ENCODE measurements around the gene PTX3. TPM values are rescaled to one million over a fixed set of nuclear protein-coding genes. Genes with fewer than 3 reads are reported as not detected.

PTX3 gene
- total RNA-seq, 1 experiment from 2014 or later: 4.3 TPM

GRCh38 chr3:157441102-157441624 is 4.5 kb downstream of the PTX3 start:
- BruUV-seq (replicated peaks): no TSS peak
- Histone ChIP-seq H3K4me3 (ENCODE audit: low read depth, low read length, poor library complexity, severe bottlenecking) (no peak overlapping the region), H3K36me3 (ENCODE audit: insufficient read depth, low read length, poor library complexity, severe bottlenecking) (no peaks in the 10 kb centered on the region), H3K4me1 (ENCODE audit: insufficient read depth, low read length, poor library complexity, severe bottlenecking) (peaks cover 29% of the 10 kb centered on the region), H3K27ac (ENCODE audit: low read depth, low read length, poor library complexity, severe bottlenecking) (no peak overlapping the region), H3K27me3 (replicated peaks; ENCODE audit: insufficient read depth, low read depth, low read length, poor library complexity) (peaks cover 3% of the 10 kb centered on the region), H3K9me3 (ENCODE audit: low read depth, low read length, poor library complexity, severe bottlenecking) (no peaks in the 10 kb centered on the region)
- ChIA-PET POLR2A (ENCODE audit: low non-redundant PET) (no interaction called here), CTCF (no interaction called here)
- TF ChIP-seq, protein P1, sequence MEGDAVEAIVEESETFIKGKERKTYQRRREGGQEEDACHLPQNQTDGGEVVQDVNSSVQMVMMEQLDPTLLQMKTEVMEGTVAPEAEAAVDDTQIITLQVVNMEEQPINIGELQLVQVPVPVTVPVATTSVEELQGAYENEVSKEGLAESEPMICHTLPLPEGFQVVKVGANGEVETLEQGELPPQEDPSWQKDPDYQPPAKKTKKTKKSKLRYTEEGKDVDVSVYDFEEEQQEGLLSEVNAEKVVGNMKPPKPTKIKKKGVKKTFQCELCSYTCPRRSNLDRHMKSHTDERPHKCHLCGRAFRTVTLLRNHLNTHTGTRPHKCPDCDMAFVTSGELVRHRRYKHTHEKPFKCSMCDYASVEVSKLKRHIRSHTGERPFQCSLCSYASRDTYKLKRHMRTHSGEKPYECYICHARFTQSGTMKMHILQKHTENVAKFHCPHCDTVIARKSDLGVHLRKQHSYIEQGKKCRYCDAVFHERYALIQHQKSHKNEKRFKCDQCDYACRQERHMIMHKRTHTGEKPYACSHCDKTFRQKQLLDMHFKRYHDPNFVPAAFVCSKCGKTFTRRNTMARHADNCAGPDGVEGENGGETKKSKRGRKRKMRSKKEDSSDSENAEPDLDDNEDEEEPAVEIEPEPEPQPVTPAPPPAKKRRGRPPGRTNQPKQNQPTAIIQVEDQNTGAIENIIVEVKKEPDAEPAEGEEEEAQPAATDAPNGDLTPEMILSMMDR (conservative IDR thresholded peaks at IDR 0.05; ENCODE audit: low read depth, low read length): no peak
- TF ChIP-seq EZH2 (IDR thresholded peaks at IDR 0.05; ENCODE audit: borderline replicate concordance, low read depth, low read length, poor library complexity, severe bottlenecking): no peak
- DNase-seq (ENCODE audit: low spot score): no peak
- intact Hi-C loops (cut with micrococcal nuclease; ENCODE audit: unreplicated experiment): no loop called here

GRCh38 chr3:157442729-157443128 is 6.1 kb downstream of the PTX3 start:
- BruUV-seq (replicated peaks): no TSS peak
- ChIA-PET CTCF (no interaction called here), POLR2A (ENCODE audit: low non-redundant PET) (no interaction called here)
- intact Hi-C loops (cut with micrococcal nuclease; ENCODE audit: unreplicated experiment): no loop called here
- Histone ChIP-seq H3K27ac (ENCODE audit: low read depth, low read length, poor library complexity, severe bottlenecking) (no peak overlapping the region), H3K36me3 (ENCODE audit: insufficient read depth, low read length, poor library complexity, severe bottlenecking) (no peaks in the 10 kb centered on the region), H3K9me3 (ENCODE audit: low read depth, low read length, poor library complexity, severe bottlenecking) (no peaks in the 10 kb centered on the region), H3K4me1 (ENCODE audit: insufficient read depth, low read length, poor library complexity, severe bottlenecking) (peaks cover 28% of the 10 kb centered on the region), H3K27me3 (replicated peaks; ENCODE audit: insufficient read depth, low read depth, low read length, poor library complexity) (peaks cover 3% of the 10 kb centered on the region), H3K4me3 (ENCODE audit: low read depth, low read length, poor library complexity, severe bottlenecking) (no peak overlapping the region)
- DNase-seq (ENCODE audit: low spot score): no peak
- TF ChIP-seq EZH2 (IDR thresholded peaks at IDR 0.05; ENCODE audit: borderline replicate concordance, low read depth, low read length, poor library complexity, severe bottlenecking): no peak
- TF ChIP-seq, protein P1 (conservative IDR thresholded peaks at IDR 0.05; ENCODE audit: low read depth, low read length): no peak

DNA sequence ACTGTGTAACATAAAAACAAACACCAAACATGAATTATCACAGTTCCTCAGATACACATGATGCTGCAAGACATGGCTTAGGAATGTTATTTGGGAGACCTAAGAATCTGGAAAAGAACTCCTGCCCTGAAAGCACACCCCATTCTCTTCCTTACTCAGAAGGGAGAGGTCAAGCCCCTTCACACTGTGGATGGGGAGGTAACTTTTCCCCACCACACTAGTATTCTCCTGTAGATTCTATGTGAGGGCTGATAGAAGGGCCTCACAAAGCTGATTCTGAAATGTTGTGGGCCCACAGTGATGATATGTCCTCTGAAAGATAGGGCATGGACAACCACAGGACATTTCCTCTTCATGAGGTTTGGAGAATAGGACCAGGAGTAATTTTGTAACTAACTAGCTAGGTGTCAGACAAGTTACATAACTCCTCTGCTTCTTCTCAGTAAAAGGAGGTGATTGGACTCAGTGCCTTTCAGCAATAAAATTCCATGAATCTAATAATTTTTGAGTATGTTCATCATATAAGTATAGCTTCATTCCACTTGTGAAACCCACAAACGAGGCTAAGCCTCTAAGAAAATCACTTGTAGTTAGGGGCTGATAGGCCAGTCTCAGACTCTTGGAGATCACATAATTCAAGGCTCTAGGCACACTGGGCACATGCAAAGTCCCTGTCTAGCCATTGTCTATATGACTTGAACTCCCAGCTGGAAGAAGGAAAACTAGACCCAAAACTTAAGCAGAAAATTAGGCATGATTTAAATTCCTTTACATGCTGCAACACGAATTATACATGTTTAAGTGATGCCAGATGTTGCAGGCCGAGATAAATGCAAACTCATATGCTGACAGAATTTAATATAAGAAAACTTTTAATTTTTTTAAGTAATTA is 7.5 kb downstream of the PTX3 start:
- peaks cover 19% of the 10 kb centered on the region for H3K4me1 ChIP-seq (ENCODE audit: insufficient read depth, low read length, poor library complexity, severe bottlenecking)
- no peak for TF ChIP-seq EZH2 (IDR thresholded peaks at IDR 0.05; ENCODE audit: borderline replicate concordance, low read depth, low read length, poor library complexity, severe bottlenecking)
- TF ChIP-seq, protein P1 (conservative IDR thresholded peaks at IDR 0.05; ENCODE audit: low read depth, low read length): no peak
- H3K4me3 ChIP-seq (ENCODE audit: low read depth, low read length, poor library complexity, severe bottlenecking): no peak overlapping the region
- H3K36me3 ChIP-seq (ENCODE audit: insufficient read depth, low read length, poor library complexity, severe bottlenecking): no peaks in the 10 kb centered on the region
- H3K27ac ChIP-seq (ENCODE audit: low read depth, low read length, poor library complexity, severe bottlenecking): no peak overlapping the region
- no peaks in the 10 kb centered on the region for H3K27me3 ChIP-seq (replicated peaks; ENCODE audit: insufficient read depth, low read depth, low read length, poor library complexity)
- no peaks in the 10 kb centered on the region for H3K9me3 ChIP-seq (ENCODE audit: low read depth, low read length, poor library complexity, severe bottlenecking)
- intact Hi-C loops (cut with micrococcal nuclease; ENCODE audit: unreplicated experiment): no loop called here
- POLR2A ChIA-PET (ENCODE audit: low non-redundant PET): no interaction called here
- no peak for DNase-seq (ENCODE audit: low spot score)
- no TSS peak for BruUV-seq (replicated peaks)
- CTCF ChIA-PET: interaction anchor here (0.9 kb wide), 1 partner anchor 243 kb away, joined by 3 read pairs; no protein-coding TSS in a partner anchor

Measured in A673 (cell line).